Tibial nerve (tissue), 4 donors: ENCODE data around the gene WNT8A.

ENCODE experiments used
- CTCF ChIP-seq, 5 experiments: fragments of 200-600 bp in 3 of 5; fragments of 450-650 bp in 2 of 5; sonication (generic) in 3 of 5; IDR thresholded peaks; one replicate each; pipeline ENCODE4 v1.5.1; 2016 to 2019; ENCODE audit warnings: antibody characterized with exemption in 5 of 5, mild to moderate bottlenecking in 3 of 5, moderate library complexity in 2 of 5
- EP300 ChIP-seq, 2 donors: sonication (generic); formaldehyde crosslinking; IDR thresholded peaks; one replicate each; pipeline ENCODE4 v1.6.1; 2017; ENCODE audit warnings: antibody characterized with exemption in 2 of 2, mild to moderate bottlenecking in 1 of 2
- POLR2A ChIP-seq, 2 donors: fragments of 450-650 bp; IDR thresholded peaks; one replicate each; pipeline ENCODE4 v1.6.1; 2017; ENCODE audit warnings: antibody characterized with exemption in 2 of 2, mild to moderate bottlenecking in 2 of 2, moderate library complexity in 2 of 2

- TF ChIP-seq CTCF (IDR thresholded peaks at IDR 0.05) (no peak), POLR2A (IDR thresholded peaks at IDR 0.05) (no peak), EP300 (IDR thresholded peaks at IDR 0.05) (no peak)
These were observed 46.6 kb upstream of the WNT8A start for GRCh38 chr5:138037271-138037670.
